Stomach (tissue), 9 donors: ENCODE results near the gene SNTG2. TPM values are rescaled to one million over a fixed set of nuclear protein-coding genes. Genes with fewer than 3 reads are reported as not detected.
A peak's percentile ranks its signal among the peaks of the same experiment; 100 is the strongest.

Source experiments
- DNase-seq, 2 donors: peaks; one replicate each; pipeline versions ENCODE4 v3.0.0 to v3.0.0-alpha.2; 2013 to 2019
- H3K27ac ChIP-seq, 5 donors: fragments of 200-600 bp in 4 of 5; sonication (generic) in 4 of 5; one replicate each; pipeline ENCODE4 v1.5.1; 2013 to 2019; ENCODE audit warnings: mild to moderate bottlenecking in 1 of 5, moderate library complexity in 1 of 5
- H3K27me3 ChIP-seq, 3 donors: fragments of 200-600 bp; sonication (generic); one replicate each; pipeline ENCODE4 v1.5.1; 2017 to 2019; ENCODE audit warnings: mixed run types in 1 of 3
- H3K36me3 ChIP-seq, 4 donors: fragments of 200-600 bp; sonication (generic); 1 replicate in 3 of 4; 2 replicates in 1 of 4; pipeline ENCODE4 v1.5.1; 2016 to 2019
- H3K4me1 ChIP-seq, 4 donors: fragments of 200-600 bp; sonication (generic); one replicate each; pipeline ENCODE4 v1.5.1; 2016 to 2019
- H3K4me3 ChIP-seq, 4 donors: fragments of 200-600 bp; sonication (generic) in 3 of 4; one replicate each; pipeline ENCODE4 v1.5.1; 2016 to 2019; ENCODE audit warnings: mild to moderate bottlenecking in 1 of 4
- H3K9me3 ChIP-seq, 4 donors: fragments of 200-600 bp; sonication (generic); one replicate each; pipeline ENCODE4 v1.5.1; 2016 to 2019
- EP300 ChIP-seq: sonication (generic); formaldehyde crosslinking; IDR thresholded peaks from one replicate; pipeline ENCODE4 v1.6.1; 2017; ENCODE audit warnings: antibody characterized with exemption
- POLR2A ChIP-seq, 4 donors: fragments of 450-650 bp; IDR thresholded peaks; one replicate each; pipeline ENCODE4 v1.6.1; 2016; ENCODE audit warnings: antibody characterized with exemption in 4 of 4, control low read depth in 2 of 4, mild to moderate bottlenecking in 1 of 4, moderate library complexity in 1 of 4
- POLR2AphosphoS5 ChIP-seq, 3 donors: sonication (generic); formaldehyde crosslinking; IDR thresholded peaks; one replicate each; pipeline ENCODE4 v1.6.1; 2016; ENCODE audit warnings: antibody characterized with exemption in 3 of 3
- WGBS, 5 donors: extraction: QIAGEN DNeasy Blood & Tissue Kit in 3 of 5; methylation state at CpG; one replicate each; pipeline versions ENCODE4 v1.1.5 to v1.1.7; 2013 to 2018; 5-methylcytosine and 5-hydroxymethylcytosine counted together
- intact Hi-C: fragments of 100-400 bp; cut with DNase I; formaldehyde crosslinking; loops from one replicate; pipeline ENCODE4 v1.15.1; 2023; ENCODE audit warnings: low total_unique reads
- polyA plus RNA-seq, 3 donors: library from polyadenylated mRNA; stranded (reverse); fragments of 200-250 nt; gene quantifications; one replicate each; pipeline ENCODE4 v1.2.3, GENCODE V29; 2013
- total RNA-seq, 5 donors: library from RNA; depleted of rRNA; stranded (reverse); fragments of >200 nt; gene quantifications; one replicate each; pipeline versions ENCODE4 v1.1.0 to v1.2.3, GENCODE V29; 2014 to 2016
- TF ChIP-seq, protein P1 (sequence below), 7 experiments: fragments of 450-650 bp in 4 of 7; fragments of 200-600 bp in 3 of 7; sonication (generic) in 3 of 7; IDR thresholded peaks; one replicate each; pipeline ENCODE4 v1.5.1; 2016 to 2019; ENCODE audit warnings: antibody characterized with exemption in 7 of 7, control low read depth in 2 of 7, mild to moderate bottlenecking in 1 of 7
- donor health status: healthy with polysubstance abuse.
- donor health status: Bipolar disorder and iron deficiency.
- donor health status: healthy.

Gene SNTG2
- total and polyA plus RNA-seq, 8 donors: 0.68 to 19.6 (median 5.3) TPM; not detected in 1

DNA sequence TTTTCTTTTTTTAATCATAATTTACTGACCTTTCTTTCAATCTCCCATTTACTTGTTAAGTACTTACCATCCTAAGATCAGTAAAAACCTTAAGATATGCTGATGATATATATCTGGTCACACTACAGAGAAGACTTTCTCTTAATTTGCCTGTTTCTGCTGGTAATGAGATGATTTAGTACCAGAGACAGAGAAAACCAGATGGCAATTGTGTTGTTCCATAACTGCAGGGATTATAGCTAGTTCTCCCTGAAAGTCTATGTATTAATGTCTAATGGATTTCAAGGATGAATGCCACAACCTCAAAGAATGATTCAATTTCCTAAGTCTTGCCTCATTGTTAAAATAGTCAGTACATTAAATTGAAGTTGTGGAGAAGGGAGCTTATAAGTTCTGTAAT lies 40.3 kb downstream of the SNTG2 start:
- H3K4me1 ChIP-seq: no peaks in the 10 kb centered on the region
- H3K36me3 ChIP-seq: no peaks in the 10 kb centered on the region
- H3K9me3 ChIP-seq: no peaks in the 10 kb centered on the region
- no peaks in the 10 kb centered on the region for H3K27me3 ChIP-seq
- intact Hi-C loops: no loop called here
- TF ChIP-seq, protein P1, sequence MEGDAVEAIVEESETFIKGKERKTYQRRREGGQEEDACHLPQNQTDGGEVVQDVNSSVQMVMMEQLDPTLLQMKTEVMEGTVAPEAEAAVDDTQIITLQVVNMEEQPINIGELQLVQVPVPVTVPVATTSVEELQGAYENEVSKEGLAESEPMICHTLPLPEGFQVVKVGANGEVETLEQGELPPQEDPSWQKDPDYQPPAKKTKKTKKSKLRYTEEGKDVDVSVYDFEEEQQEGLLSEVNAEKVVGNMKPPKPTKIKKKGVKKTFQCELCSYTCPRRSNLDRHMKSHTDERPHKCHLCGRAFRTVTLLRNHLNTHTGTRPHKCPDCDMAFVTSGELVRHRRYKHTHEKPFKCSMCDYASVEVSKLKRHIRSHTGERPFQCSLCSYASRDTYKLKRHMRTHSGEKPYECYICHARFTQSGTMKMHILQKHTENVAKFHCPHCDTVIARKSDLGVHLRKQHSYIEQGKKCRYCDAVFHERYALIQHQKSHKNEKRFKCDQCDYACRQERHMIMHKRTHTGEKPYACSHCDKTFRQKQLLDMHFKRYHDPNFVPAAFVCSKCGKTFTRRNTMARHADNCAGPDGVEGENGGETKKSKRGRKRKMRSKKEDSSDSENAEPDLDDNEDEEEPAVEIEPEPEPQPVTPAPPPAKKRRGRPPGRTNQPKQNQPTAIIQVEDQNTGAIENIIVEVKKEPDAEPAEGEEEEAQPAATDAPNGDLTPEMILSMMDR (IDR thresholded peaks at IDR 0.05): no peak
- TF ChIP-seq POLR2A (IDR thresholded peaks at IDR 0.05): no peak
- no peak for TF ChIP-seq EP300
- TF ChIP-seq POLR2AphosphoS5 (IDR thresholded peaks at IDR 0.05): no peak
- H3K27ac ChIP-seq: no peak overlapping the region
- DNase-seq: no peak
- H3K4me3 ChIP-seq: no peak overlapping the region

GRCh38 chr2:1002350-1002749 lies 51.7 kb downstream of the SNTG2 start:
- intact Hi-C loops: no loop called here
- no peaks in the 10 kb centered on the region for H3K27me3 ChIP-seq
- TF ChIP-seq POLR2A (IDR thresholded peaks at IDR 0.05) (no peak), POLR2AphosphoS5 (IDR thresholded peaks at IDR 0.05) (no peak)
- TF ChIP-seq, protein P1 (IDR thresholded peaks at IDR 0.05): no peak
- H3K27ac ChIP-seq: no peak overlapping the region
- DNase-seq: no peak
- no peaks in the 10 kb centered on the region for H3K36me3 ChIP-seq
- no peak overlapping the region for H3K4me3 ChIP-seq
- no peaks in the 10 kb centered on the region for H3K4me1 ChIP-seq
- peaks cover 0 to 10% (median 6%) of the 10 kb centered on the region in 4 donors for H3K9me3 ChIP-seq
- WGBS, 5 donors: 70 to 83% (median 76%) methylated on average over 2 of the region's 2 CpGs

GRCh38 chr2:1004398-1004797 lies 53.7 kb downstream of the SNTG2 start:
- intact Hi-C loops: no loop called here

DNA sequence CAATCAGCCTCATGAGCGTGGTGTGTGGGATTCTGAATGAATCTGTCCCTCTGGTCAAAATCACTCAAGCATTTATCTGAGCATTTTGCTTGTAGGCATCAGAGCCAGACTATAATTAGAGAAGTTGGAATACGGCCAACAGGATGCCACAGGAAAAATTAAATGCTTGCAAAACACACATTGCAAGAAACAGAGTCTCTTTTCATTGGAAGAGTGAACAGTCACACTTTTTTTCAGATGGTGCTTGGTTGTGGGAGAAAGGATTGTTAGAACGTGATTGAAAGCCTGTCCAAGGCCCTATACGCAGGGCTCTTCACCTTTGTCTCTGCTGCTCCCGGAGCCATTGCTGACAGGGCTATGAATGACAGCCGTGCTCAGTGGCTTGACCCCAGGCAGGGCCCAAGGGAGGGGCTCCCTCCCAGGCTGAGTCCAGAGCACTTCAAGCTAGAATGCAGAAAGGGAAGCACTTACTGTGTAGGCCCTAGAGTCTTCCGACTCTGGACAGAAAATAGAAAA lies 59.8 kb downstream of the SNTG2 start:
- no peaks in the 10 kb centered on the region for H3K27me3 ChIP-seq
- no peak overlapping the region for H3K4me3 ChIP-seq
- H3K27ac ChIP-seq: no peak overlapping the region
- no peaks in the 10 kb centered on the region for H3K9me3 ChIP-seq
- DNase-seq: peak in 1 of 2 donors; percentile 67
- no peak for TF ChIP-seq POLR2A (IDR thresholded peaks at IDR 0.05)
- TF ChIP-seq POLR2AphosphoS5 (IDR thresholded peaks at IDR 0.05): no peak
- no peak for TF ChIP-seq EP300
- TF ChIP-seq, protein P1 (IDR thresholded peaks at IDR 0.05): no peak
- intact Hi-C loops: no loop called here
- H3K36me3 ChIP-seq: no peaks in the 10 kb centered on the region
- H3K4me1 ChIP-seq: peaks cover 0 to 9% (median 0%) of the 10 kb centered on the region in 4 donors
- 19 to 27% (median 25%) methylated on average over 7 of the region's 7 CpGs for WGBS, 5 donors

More at GRCh38 chr2:1004398-1004797, 53.7 kb downstream of the SNTG2 start:
- Histone ChIP-seq H3K27ac (no peak overlapping the region), H3K4me3 (no peak overlapping the region), H3K36me3 (no peaks in the 10 kb centered on the region), H3K9me3 (no peaks in the 10 kb centered on the region), H3K27me3 (no peaks in the 10 kb centered on the region), H3K4me1 (no peaks in the 10 kb centered on the region)
- WGBS, 5 donors: 68 to 77% (median 74%) methylated on average over 5 of the region's 5 CpGs
- no peak for TF ChIP-seq EP300
- TF ChIP-seq, protein P1 (IDR thresholded peaks at IDR 0.05): no peak
- TF ChIP-seq POLR2A (IDR thresholded peaks at IDR 0.05): no peak
- TF ChIP-seq POLR2AphosphoS5 (IDR thresholded peaks at IDR 0.05): no peak
- DNase-seq: no peak
